GM23338 (cell line): ENCODE results near the gene SERPINA9. TPM values are rescaled to one million over a fixed set of nuclear protein-coding genes. Genes with fewer than 3 reads are reported as not detected.

Source experiments
- ATAC-seq: fragments of 200-7000 bp; cut with Tn5 transposase; 3 replicates; pipeline ENCODE4 v1.9.1; 2020
- DNase-seq: peaks from one replicate; pipeline ENCODE4 v3.0.0-alpha.2; 2015; ENCODE audit warnings: low spot score
- H2AFZ ChIP-seq: fragments of 200-600 bp; sonication (generic); 2 replicates; pipeline ENCODE4 v1.8.0; 2016; ENCODE audit warnings: antibody characterized with exemption, mild to moderate bottlenecking, moderate library complexity
- H3F3A ChIP-seq: fragments of 200-600 bp; sonication (generic); replicated peaks from 2 replicates; pipeline ENCODE4 v1.8.0; 2017; ENCODE audit warnings: antibody characterized with exemption, mixed run types, low read depth
- H3K27ac ChIP-seq: fragments of 200-600 bp; sonication (generic); 2 replicates; pipeline ENCODE4 v1.6.1; 2016; ENCODE audit warnings: low read depth
- H3K27me3 ChIP-seq: fragments of 200-600 bp; sonication (generic); 2 replicates; pipeline ENCODE4 v1.8.0; 2016; ENCODE audit warnings: mild to moderate bottlenecking, mixed run types, moderate library complexity; ENCODE audit not compliant: insufficient read depth
- H3K36me3 ChIP-seq: fragments of 200-600 bp; sonication (generic); 2 replicates; pipeline ENCODE4 v1.8.0; 2016; ENCODE audit warnings: mild to moderate bottlenecking; ENCODE audit not compliant: insufficient read depth
- H3K4me1 ChIP-seq: fragments of 200-600 bp; sonication (generic); 2 replicates; pipeline ENCODE4 v1.8.0; 2016; ENCODE audit warnings: mild to moderate bottlenecking, moderate library complexity; ENCODE audit not compliant: insufficient read depth
- H3K4me2 ChIP-seq: fragments of 200-600 bp; sonication (generic); 2 replicates; pipeline ENCODE4 v1.7.1; 2017; ENCODE audit warnings: mixed run types
- H3K4me3 ChIP-seq: fragments of 200-600 bp; sonication (generic); 2 replicates; pipeline ENCODE4 v1.6.1; 2016; ENCODE audit warnings: mixed run types
- H3K79me2 ChIP-seq: fragments of 200-600 bp; sonication (generic); replicated peaks from 2 replicates; pipeline ENCODE4 v1.8.0; 2017; ENCODE audit warnings: mild to moderate bottlenecking; ENCODE audit not compliant: insufficient read depth
- H3K9me2 ChIP-seq: fragments of 200-600 bp; sonication (generic); 2 replicates; pipeline ENCODE4 v1.8.0; 2017; ENCODE audit not compliant: insufficient read depth
- H4K20me1 ChIP-seq: fragments of 200-600 bp; sonication (generic); replicated peaks from 2 replicates; pipeline ENCODE4 v1.8.0; 2017; ENCODE audit warnings: mild to moderate bottlenecking; ENCODE audit not compliant: insufficient read depth
- H3K27ac Mint-ChIP-seq: 2 replicates; pipeline ENCODE4 v1.8.0; 2020; ENCODE audit warnings: inconsistent platforms, mild to moderate bottlenecking, moderate library complexity, mixed read lengths
- H3K27me3 Mint-ChIP-seq: 3 replicates; pipeline ENCODE4 v1.8.0; 2022; ENCODE audit warnings: low read depth, mild to moderate bottlenecking, moderate library complexity, mixed read lengths, inconsistent platforms; ENCODE audit not compliant: insufficient read depth, poor library complexity
- H3K36me3 Mint-ChIP-seq: 3 replicates; pipeline ENCODE4 v1.8.0; 2021; ENCODE audit warnings: low read depth, mild to moderate bottlenecking, inconsistent platforms, moderate library complexity, mixed read lengths
- H3K4me1 Mint-ChIP-seq: 3 replicates; pipeline ENCODE4 v1.8.0; 2020; ENCODE audit warnings: mild to moderate bottlenecking, inconsistent platforms, mixed read lengths
- H3K4me3 Mint-ChIP-seq: 3 replicates; pipeline ENCODE4 v1.8.0; 2021; ENCODE audit warnings: moderate library complexity, mild to moderate bottlenecking, inconsistent platforms, mixed read lengths
- H3K9me3 Mint-ChIP-seq: 3 replicates; pipeline ENCODE4 v1.8.0; 2020; ENCODE audit warnings: moderate library complexity, mild to moderate bottlenecking, inconsistent platforms, mixed read lengths
- CREB1 ChIP-seq: fragments of 250-450 bp; sonication (Bioruptor Pico); IDR thresholded peaks from 2 replicates; pipeline ENCODE4 v1.5.0; 2020; ENCODE audit warnings: low read depth, mild to moderate bottlenecking, moderate library complexity
- EZH2 ChIP-seq: fragments of 200-600 bp; sonication (generic); IDR thresholded peaks from one replicate; pipeline ENCODE4 v1.8.0; 2017; ENCODE audit warnings: antibody characterized with exemption, mild to moderate bottlenecking, low read depth; ENCODE audit not compliant: unreplicated experiment
- EZH2phosphoT487 ChIP-seq: fragments of 200-600 bp; sonication (generic); IDR thresholded peaks from one replicate; pipeline ENCODE4 v1.8.1; 2018; ENCODE audit warnings: antibody characterized with exemption; ENCODE audit not compliant: unreplicated experiment
- JUNB ChIP-seq: IDR thresholded peaks from one replicate; pipeline ENCODE4 v1.6.1; 2016; ENCODE audit warnings: antibody characterized with exemption; ENCODE audit not compliant: unreplicated experiment
- NANOG ChIP-seq: IDR thresholded peaks from 2 replicates; pipeline ENCODE4 v1.6.1; 2016; ENCODE audit warnings: antibody characterized with exemption, borderline replicate concordance
- POLR2AphosphoS5 ChIP-seq: IDR thresholded peaks from 2 replicates; pipeline ENCODE4 v1.6.1; 2016; ENCODE audit warnings: antibody characterized with exemption, low read depth
- STAT1 ChIP-seq: IDR thresholded peaks from one replicate; pipeline ENCODE4 v1.6.1; 2016; ENCODE audit warnings: antibody characterized with exemption; ENCODE audit not compliant: unreplicated experiment
- ZNF114 ChIP-seq: fragments of 250-450 bp; sonication (Bioruptor Pico); IDR thresholded peaks from 2 replicates; pipeline ENCODE4 v1.5.0; 2020; ENCODE audit warnings: mild to moderate bottlenecking, moderate library complexity
- ZNF331 ChIP-seq: fragments of 250-450 bp; sonication (Bioruptor Pico); IDR thresholded peaks from 2 replicates; pipeline ENCODE4 v1.5.0; 2020; ENCODE audit warnings: low read depth, mild to moderate bottlenecking, moderate library complexity
- polyA plus RNA-seq: library from polyadenylated mRNA; unstranded; fragments of >200 nt; fragmentation: Nextera tagmentation; extraction: Ambion mirVana; gene quantifications from 2 replicates; pipeline ENCODE4 v1.2.1, GENCODE V29; 2016
- total RNA-seq: library from RNA; depleted of rRNA; stranded (reverse); fragments of >200 nt; shearing (Covaris generic); gene quantifications from 2 replicates; pipeline ENCODE4 v1.2.3, GENCODE V29; 2014
- TF ChIP-seq, protein P1 (sequence below): IDR thresholded peaks from 2 replicates; pipeline ENCODE4 v1.6.1; 2016; ENCODE audit warnings: antibody characterized with exemption
- TF ChIP-seq, protein P2 (sequence below), 2 experiments: fragments of 200-600 bp in 1 of 2; sonication (generic) in 1 of 2; conservative IDR thresholded peaks; 2 replicates each; pipeline versions ENCODE4 v1.5.1 to v1.6.1; 2016 to 2017; ENCODE audit warnings: antibody characterized with exemption in 2 of 2, low read depth in 2 of 2, mild to moderate bottlenecking in 2 of 2, moderate library complexity in 1 of 2
- TF ChIP-seq, protein P3 (sequence below): fragments of 250-450 bp; sonication (Bioruptor Pico); IDR thresholded peaks from 2 replicates; pipeline ENCODE4 v1.5.0; 2020; ENCODE audit warnings: mild to moderate bottlenecking, moderate library complexity

Gene SERPINA9
- total and polyA plus RNA-seq, 2 experiments from 2014 or later, result not detected

DNA sequence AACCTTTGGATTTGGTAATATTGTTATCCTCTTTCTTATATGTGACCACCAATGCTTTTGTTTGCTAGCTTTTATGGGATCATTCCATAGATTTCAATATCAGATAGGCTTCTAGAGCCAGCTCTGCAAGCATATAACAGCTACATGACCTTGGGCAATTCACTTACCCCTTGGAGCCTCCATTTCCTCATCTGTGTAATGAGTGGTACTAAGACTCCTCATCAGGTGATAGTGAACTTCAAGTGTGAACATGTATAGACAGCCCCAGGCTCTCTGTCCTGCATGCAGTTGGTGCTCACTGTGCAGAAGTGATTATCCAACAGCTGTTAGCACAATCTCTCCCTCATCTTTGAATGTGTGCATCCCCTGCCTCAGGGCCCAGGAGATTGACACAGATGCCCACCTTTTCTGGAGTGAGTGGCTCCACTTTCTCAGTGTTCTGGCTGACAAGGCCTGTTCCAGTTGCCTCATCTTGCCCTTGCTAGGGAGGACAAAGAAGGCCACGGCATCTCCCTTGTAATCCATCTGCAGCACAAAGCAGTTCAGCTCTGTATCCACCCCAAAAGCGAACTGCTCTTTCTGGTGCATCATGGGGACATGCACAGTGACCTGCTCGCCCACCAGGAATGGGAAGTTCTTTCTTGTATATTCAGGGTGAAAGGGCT, 9.2 kb downstream of the SERPINA9 start:
- DNase-seq (no peak), ATAC-seq (no peak)
- H3K79me2 ChIP-seq, result no peaks in the 10 kb centered on the region
- no peak overlapping the region for H3K4me2 ChIP-seq
- peaks cover 36% of the 10 kb centered on the region for H3K9me3 Mint-ChIP-seq
- no peaks in the 10 kb centered on the region for H4K20me1 ChIP-seq
- peaks cover 24% of the 10 kb centered on the region for H3K36me3 Mint-ChIP-seq
- no peak overlapping the region for H3K27ac Mint-ChIP-seq
- no peaks in the 10 kb centered on the region for H3K27me3 ChIP-seq
- no peak overlapping the region for H2AFZ ChIP-seq
- TF ChIP-seq, protein P1, sequence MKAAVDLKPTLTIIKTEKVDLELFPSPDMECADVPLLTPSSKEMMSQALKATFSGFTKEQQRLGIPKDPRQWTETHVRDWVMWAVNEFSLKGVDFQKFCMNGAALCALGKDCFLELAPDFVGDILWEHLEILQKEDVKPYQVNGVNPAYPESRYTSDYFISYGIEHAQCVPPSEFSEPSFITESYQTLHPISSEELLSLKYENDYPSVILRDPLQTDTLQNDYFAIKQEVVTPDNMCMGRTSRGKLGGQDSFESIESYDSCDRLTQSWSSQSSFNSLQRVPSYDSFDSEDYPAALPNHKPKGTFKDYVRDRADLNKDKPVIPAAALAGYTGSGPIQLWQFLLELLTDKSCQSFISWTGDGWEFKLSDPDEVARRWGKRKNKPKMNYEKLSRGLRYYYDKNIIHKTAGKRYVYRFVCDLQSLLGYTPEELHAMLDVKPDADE, result no peak
- no peak for TF ChIP-seq ZNF114 (CRISPR knock-in tag)
- TF ChIP-seq POLR2AphosphoS5, result no peak
- TF ChIP-seq, protein P2, sequence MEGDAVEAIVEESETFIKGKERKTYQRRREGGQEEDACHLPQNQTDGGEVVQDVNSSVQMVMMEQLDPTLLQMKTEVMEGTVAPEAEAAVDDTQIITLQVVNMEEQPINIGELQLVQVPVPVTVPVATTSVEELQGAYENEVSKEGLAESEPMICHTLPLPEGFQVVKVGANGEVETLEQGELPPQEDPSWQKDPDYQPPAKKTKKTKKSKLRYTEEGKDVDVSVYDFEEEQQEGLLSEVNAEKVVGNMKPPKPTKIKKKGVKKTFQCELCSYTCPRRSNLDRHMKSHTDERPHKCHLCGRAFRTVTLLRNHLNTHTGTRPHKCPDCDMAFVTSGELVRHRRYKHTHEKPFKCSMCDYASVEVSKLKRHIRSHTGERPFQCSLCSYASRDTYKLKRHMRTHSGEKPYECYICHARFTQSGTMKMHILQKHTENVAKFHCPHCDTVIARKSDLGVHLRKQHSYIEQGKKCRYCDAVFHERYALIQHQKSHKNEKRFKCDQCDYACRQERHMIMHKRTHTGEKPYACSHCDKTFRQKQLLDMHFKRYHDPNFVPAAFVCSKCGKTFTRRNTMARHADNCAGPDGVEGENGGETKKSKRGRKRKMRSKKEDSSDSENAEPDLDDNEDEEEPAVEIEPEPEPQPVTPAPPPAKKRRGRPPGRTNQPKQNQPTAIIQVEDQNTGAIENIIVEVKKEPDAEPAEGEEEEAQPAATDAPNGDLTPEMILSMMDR (conservative IDR thresholded peaks at IDR 0.05; ENCODE audit: low read depth in 2 of 2), result no peak
- no peak for TF ChIP-seq NANOG
- TF ChIP-seq STAT1, result no peak
- TF ChIP-seq EZH2phosphoT487, result no peak
- TF ChIP-seq JUNB, result no peak
- TF ChIP-seq EZH2, result no peak
- no peak for TF ChIP-seq ZNF331
- no peak for TF ChIP-seq CREB1 (CRISPR knock-in tag)
- peaks cover 1% of the 10 kb centered on the region for H3K27me3 Mint-ChIP-seq
- no peaks in the 10 kb centered on the region for H3F3A ChIP-seq
- no peaks in the 10 kb centered on the region for H3K4me1 Mint-ChIP-seq
- no peak overlapping the region for H3K27ac ChIP-seq
- no peaks in the 10 kb centered on the region for H3K4me1 ChIP-seq
- no peak overlapping the region for H3K4me3 ChIP-seq
- peaks cover 19% of the 10 kb centered on the region for H3K9me2 ChIP-seq
- H3K36me3 ChIP-seq, result no peaks in the 10 kb centered on the region
- no peak overlapping the region for H3K4me3 Mint-ChIP-seq

DNA sequence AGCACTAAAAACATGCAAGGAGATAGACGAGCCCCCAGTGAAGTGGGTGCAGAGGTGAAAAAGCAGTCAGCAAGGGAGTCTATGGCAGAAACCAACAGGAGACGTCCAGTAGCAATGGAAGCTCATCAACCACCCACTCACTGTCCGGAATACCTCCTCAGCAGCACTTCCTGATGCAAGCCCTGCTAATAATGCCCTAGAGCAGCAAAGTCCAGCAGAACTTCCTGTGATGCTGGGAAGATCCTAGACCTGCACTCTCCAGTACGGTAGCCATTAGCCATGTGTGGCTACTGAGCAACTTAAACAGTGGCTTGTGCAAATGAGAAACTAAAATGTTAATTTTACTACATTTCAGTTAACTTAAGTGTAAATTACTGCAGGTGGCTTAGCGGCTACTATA, 11.0 kb downstream of the SERPINA9 start:
- H3K4me2 ChIP-seq, result no peak overlapping the region
- Mint-ChIP-seq H3K27me3 (peaks cover 1% of the 10 kb centered on the region), H3K4me1 (no peaks in the 10 kb centered on the region), H3K36me3 (peaks cover 24% of the 10 kb centered on the region), H3K27ac (no peak overlapping the region), H3K9me3 (peaks cover 41% of the 10 kb centered on the region), H3K4me3 (no peak overlapping the region)
- H3K4me1 ChIP-seq, result no peaks in the 10 kb centered on the region
- H3K79me2 ChIP-seq, result no peaks in the 10 kb centered on the region
- no peaks in the 10 kb centered on the region for H3F3A ChIP-seq
- H3K27me3 ChIP-seq, result no peaks in the 10 kb centered on the region
- H3K36me3 ChIP-seq, result no peaks in the 10 kb centered on the region
- DNase-seq, result no peak
- no peaks in the 10 kb centered on the region for H4K20me1 ChIP-seq
- H2AFZ ChIP-seq, result no peak overlapping the region
- no peak for ATAC-seq
- peaks cover 15% of the 10 kb centered on the region for H3K9me2 ChIP-seq
- H3K27ac ChIP-seq, result no peak overlapping the region
- H3K4me3 ChIP-seq, result no peak overlapping the region
- TF ChIP-seq STAT1, result no peak
- no peak for TF ChIP-seq ZNF114 (CRISPR knock-in tag)
- no peak for TF ChIP-seq CREB1 (CRISPR knock-in tag)
- no peak for TF ChIP-seq NANOG
- no peak for TF ChIP-seq ZNF331
- TF ChIP-seq, protein P3, sequence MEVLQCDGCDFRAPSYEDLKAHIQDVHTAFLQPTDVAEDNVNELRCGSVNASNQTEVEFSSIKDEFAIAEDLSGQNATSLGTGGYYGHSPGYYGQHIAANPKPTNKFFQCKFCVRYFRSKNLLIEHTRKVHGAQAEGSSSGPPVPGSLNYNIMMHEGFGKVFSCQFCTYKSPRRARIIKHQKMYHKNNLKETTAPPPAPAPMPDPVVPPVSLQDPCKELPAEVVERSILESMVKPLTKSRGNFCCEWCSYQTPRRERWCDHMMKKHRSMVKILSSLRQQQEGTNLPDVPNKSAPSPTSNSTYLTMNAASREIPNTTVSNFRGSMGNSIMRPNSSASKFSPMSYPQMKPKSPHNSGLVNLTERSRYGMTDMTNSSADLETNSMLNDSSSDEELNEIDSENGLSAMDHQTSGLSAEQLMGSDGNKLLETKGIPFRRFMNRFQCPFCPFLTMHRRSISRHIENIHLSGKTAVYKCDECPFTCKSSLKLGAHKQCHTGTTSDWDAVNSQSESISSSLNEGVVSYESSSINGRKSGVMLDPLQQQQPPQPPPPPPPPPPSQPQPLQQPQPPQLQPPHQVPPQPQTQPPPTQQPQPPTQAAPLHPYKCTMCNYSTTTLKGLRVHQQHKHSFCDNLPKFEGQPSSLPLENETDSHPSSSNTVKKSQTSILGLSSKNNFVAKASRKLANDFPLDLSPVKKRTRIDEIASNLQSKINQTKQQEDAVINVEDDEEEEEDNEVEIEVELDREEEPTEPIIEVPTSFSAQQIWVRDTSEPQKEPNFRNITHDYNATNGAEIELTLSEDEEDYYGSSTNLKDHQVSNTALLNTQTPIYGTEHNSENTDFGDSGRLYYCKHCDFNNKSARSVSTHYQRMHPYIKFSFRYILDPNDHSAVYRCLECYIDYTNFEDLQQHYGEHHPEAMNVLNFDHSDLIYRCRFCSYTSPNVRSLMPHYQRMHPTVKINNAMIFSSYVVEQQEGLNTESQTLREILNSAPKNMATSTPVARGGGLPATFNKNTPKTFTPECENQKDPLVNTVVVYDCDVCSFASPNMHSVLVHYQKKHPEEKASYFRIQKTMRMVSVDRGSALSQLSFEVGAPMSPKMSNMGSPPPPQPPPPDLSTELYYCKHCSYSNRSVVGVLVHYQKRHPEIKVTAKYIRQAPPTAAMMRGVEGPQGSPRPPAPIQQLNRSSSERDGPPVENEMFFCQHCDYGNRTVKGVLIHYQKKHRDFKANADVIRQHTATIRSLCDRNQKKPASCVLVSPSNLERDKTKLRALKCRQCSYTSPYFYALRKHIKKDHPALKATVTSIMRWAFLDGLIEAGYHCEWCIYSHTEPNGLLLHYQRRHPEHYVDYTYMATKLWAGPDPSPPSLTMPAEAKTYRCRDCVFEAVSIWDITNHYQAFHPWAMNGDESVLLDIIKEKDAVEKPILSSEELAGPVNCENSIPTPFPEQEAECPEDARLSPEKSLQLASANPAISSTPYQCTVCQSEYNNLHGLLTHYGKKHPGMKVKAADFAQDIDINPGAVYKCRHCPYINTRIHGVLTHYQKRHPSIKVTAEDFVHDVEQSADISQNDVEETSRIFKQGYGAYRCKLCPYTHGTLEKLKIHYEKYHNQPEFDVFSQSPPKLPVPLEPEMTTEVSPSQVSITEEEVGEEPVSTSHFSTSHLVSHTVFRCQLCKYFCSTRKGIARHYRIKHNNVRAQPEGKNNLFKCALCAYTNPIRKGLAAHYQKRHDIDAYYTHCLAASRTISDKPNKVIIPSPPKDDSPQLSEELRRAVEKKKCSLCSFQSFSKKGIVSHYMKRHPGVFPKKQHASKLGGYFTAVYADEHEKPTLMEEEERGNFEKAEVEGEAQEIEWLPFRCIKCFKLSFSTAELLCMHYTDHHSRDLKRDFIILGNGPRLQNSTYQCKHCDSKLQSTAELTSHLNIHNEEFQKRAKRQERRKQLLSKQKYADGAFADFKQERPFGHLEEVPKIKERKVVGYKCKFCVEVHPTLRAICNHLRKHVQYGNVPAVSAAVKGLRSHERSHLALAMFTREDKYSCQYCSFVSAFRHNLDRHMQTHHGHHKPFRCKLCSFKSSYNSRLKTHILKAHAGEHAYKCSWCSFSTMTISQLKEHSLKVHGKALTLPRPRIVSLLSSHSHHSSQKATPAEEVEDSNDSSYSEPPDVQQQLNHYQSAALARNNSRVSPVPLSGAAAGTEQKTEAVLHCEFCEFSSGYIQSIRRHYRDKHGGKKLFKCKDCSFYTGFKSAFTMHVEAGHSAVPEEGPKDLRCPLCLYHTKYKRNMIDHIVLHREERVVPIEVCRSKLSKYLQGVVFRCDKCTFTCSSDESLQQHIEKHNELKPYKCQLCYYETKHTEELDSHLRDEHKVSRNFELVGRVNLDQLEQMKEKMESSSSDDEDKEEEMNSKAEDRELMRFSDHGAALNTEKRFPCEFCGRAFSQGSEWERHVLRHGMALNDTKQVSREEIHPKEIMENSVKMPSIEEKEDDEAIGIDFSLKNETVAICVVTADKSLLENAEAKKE, result no peak
